ENCODE measurements around the gene CYFIP2.
"Not testable (repeated sequence)": the region's sequence is repeated elsewhere in the genome, so short reads cannot be mapped to it uniquely, and the experiment has no call there.

The CYFIP2 gene

DNA sequence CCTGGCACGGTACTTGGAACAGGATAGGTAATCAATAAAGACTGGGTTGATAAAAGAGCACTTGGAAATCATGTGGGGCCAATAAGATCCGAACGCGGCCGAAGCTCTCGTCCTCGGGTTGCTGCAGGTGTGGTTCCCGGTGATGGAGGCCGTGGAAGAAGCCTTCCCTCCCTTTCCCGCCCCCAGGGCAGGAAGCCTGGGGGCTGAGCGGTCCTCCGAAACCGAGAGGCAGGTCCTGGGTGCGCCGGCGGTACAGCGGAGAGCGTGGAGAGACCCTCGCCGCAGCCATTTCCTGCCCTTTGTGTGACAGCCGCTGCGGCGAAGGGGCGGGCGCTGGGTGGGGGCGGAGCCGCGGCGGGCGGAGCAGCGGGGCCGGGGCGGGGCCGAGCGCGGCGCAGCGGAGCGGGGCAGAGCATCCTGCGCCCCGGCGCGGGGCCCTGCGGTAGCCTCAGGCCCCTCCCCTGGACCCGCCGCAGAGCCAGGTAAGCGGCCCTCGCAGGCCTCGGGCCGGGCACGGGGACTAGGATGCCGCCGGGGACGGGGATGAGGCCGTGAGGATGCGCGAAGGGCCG lies at the start of gene CYFIP2:
CYFIP2 (plus strand) TSS at position 410 of the 572 bp plus-strand sequence. CDS start 19,239 bp downstream, outside the sequence.
- ATAC-seq (peak; percentile 83), DNase-seq (peak; percentile 87)

DNA sequence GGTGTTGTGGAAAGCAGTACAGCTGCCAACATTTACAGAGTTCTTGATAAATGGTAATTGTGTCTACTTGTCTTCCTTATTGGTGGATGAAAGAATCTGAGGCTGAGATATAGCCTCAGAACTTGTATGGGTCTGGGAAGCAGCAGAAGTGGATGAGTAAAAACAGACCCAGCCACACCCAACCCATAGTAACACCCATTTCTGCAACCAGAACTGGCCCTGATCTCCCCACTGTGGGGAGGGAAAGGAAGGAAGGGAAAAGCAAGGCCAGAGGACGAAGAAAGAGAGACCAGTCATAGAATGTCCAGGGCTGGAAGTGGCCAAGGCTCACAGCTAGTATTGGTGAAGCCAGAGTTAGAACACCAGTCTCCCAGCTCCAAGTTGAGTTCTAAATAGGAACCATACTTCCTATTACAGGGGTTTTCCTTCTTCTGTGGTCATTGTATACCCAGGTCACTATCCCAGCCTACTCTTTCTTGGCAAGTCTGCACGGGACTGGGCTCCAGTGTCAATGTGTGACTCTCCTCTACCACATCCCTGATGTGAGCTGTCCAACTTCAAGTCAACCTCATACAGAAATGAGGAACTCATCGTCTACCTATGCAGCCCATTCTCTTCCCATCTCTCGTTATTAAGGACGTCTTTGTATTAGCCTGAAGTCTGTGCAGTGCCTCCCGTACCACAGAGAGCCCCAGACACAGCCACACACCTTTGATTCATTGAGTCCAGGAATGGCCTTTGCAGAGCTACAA lies 49.4 kb upstream of the CYFIP2 start:
- DNase-seq, result no peak
- no peak for ATAC-seq

DNA sequence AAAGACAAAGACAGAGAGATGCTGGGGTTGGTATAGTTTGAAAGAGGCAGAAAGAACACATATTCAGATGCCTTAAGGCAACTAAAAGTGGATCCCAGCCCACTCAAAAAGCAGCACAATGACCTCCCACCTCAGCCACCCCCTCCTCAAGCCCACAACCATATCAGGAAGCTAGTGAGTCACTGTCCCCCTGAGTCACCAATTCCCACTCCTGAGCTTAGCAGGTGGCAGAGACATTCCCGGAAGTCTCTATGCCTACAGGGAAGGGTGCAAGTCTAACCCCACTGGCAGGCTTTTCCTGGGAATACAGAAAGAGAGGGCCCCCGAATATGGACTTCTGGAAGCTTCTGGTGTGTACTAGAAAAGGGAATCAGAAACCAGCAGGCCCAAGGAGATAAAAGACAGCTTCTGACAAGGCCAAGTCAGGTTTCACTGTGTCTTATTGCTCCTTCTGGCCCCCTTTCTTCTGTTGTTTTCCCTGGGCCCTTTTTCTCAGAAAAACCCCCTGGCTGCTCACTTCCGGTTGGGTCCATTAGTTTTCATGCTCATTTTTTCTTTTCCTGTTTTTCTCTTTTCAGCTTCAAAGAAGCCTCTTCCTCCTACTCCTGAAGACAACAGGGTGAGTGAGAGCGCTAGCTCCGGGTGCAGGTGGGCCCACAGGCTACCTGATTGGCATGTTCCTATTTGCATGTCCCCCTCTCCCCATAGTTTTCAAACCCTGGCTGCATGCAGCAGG lies 48.5 kb upstream of the CYFIP2 start:
- DNase-seq (peak; percentile 58), ATAC-seq (peak; percentile 1)

DNA sequence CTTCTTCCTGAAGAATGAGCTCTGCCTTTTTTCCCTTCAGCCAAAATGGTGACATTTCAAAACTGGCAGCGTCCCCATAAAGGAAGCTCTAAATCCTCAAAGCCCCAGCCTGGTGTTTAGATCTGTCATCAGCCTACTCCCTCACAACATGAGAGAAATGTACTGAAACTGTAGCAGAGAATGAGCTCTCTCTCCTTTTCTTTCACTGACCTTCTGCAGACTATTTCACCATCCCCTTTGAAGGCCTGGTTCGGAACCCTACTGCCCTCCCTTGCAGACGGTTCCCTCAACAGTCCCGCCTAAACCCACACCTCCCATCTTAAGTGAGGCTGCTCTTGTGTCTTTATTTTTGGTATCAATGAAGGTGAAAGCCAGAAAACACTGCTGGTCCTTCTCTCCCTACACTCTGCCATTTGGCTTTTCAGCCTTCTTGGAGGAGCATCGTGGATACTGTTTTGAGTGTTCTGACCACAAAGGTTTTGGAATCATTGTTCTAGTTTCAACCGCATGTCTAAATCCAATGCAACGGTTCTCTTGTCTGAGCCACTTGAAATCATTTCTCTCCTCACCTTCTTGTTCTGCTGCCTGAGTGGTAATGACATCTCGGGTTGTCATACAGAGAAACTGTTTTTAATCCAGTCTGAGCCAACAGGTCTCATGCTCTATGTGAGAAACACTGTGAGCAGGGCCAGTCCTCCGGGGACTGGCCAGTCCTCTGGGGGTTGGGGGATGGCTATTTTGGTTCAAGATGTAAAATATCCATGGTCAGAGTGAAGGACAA lies 46.2 kb upstream of the CYFIP2 start:
- DNase-seq (no peak), ATAC-seq (peak; percentile 53)

DNA sequence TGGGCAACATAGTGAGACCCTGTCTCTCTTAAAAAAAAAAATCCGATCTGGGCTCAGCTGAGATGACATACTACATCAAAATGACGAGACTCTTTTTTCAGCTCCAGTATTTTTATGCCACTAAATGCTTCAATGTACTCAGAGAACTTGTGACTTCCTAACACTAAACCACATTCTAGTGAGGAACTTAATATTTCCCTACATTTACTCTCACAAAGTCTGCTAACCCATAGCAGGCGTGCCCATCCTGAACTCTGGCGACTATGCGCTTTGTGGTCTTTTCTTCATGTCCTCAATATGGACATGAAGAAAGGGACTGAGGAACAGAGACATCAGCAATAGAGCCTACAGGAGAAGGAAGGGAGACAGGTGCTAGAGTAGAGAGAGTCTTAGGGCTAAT lies 44.0 kb upstream of the CYFIP2 start:
- DNase-seq, result no peak
- ATAC-seq, result no peak

DNA sequence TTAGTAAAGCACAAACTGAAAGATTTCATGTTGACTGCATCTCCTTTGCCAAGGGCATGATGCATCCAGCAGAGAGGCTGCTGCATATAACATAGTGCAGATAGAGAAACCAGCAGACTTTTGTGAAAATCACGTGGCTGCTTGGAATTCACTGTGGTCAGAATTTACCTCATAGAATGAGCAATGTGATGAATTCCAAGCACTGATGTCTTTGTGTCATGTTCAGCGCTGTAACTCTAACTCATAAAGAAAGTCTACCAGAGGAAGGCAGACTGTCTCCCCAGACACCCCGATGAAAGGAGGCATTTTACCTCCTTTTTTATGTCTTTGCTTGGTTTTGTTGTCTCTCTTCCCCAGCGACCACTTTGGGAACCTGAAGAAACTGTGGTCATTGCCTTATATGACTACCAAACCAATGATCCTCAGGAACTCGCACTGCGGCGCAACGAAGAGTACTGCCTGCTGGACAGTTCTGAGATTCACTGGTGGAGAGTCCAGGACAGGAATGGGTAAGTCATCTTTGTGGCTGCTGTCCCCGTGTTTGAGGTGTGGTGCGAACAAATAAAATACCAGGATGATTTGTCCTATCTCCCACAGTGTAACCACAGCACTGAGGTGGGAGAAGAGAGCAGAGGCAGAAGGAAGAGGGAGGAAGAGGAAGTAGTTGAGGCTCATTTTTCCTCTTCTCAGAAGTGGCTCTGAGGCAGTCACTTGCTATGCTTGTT lies 43.3 kb upstream of the CYFIP2 start:
- DNase-seq, result peak; percentile 61
- peak; percentile 65 for ATAC-seq

DNA sequence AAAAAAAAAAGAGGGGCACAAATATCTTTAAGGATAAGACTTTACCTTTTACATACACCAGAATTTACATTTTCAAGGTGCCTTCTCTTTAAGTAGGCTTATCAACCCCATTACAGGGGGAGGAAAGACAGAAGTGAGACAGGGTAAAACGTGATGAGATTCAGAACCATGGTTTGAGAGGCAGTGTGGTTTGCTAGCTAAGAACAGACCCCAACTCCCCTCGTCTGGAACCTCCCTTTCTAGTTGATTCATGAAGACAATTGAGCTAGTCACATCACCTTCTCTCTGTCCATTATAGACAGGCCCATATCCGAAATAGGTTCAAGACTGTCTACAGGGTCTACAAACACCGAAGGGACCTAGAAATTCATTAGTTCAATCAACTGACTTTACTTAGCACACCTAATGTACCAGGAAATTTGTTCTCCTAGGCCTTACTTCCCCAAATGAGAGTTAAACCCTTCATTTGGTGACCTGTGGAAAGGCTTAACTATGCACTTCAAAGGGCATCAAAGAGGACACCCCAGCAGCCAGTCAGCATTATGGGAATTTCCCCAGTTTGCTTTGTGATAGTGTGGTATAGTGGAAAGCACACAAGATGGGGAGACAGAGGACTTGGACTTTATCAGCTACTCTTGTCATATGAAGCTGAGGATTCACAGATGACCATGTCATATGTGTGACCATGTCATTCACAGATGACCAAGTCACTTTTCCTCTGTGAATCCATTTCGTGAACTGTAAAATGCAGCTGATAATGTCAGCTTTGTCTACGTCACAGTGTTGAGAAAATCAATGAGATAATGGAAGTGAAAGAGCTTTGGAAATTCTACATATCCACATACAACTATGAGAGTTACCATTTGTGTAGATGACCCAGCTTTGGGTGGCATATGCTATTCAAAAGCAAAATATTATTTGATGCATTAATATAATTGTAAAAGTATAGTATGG lies 40.2 kb upstream of the CYFIP2 start:
- DNase-seq (no peak), ATAC-seq (peak; percentile 58)

DNA sequence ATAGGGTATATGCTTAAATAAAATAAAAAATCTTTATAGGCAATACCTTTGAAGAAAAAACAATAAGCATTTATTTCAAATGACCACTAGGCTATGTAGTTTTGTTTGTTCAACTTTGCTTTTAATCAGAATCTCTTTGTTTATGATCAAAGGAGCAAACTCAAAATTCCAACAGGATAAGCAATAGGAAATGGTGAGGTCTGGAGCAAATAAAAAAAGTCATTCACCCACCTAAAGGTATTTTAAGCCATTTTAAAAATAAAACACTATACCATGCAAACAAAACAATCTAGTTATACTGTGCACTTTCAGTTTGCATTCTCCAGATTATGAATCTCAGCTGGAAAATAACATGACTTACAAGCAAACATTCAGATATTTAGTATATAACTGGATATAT lies 35.3 kb upstream of the CYFIP2 start:
- no peak for ATAC-seq
- DNase-seq, result no peak

DNA sequence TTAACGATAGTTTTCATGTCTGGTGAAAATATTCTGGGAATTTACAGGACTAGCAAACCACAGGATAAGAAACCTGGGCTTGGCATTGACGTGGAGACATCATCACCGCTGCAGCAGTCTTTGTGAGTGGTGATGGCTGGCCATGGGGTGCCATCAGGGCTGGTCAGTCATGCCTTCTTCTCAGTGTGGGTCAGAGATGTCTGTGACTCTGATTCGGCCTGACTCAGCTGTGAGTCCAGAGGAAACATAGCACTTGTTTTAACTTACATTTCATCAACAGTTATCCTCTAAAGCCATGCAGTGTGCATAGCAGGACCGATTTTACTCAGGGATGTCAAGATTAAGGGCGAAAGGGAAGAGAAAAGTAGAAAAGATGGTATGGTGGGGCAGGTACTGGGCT lies 33.2 kb upstream of the CYFIP2 start:
- ATAC-seq, result peak; percentile 9
- DNase-seq, result no peak

DNA sequence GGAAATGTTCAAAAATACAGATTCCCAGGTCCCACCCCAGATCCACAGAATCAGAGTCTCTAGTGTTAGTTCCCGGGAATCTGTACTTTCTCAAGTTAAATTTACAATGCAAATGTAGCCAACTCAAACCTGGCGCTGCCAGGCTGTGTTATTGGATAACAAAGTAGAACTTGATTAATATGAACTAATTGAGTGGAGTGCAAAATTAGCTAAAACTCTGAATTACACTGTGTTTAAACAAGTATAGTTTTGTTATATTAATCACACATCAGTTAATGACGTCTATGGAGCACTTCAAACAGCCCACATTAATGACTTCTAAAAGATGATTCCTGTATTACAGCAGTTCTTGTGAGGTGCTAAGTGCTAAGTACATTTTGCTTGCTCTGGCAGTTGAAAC lies 32.4 kb upstream of the CYFIP2 start:
- DNase-seq (no peak), ATAC-seq (peak; percentile 60)

DNA sequence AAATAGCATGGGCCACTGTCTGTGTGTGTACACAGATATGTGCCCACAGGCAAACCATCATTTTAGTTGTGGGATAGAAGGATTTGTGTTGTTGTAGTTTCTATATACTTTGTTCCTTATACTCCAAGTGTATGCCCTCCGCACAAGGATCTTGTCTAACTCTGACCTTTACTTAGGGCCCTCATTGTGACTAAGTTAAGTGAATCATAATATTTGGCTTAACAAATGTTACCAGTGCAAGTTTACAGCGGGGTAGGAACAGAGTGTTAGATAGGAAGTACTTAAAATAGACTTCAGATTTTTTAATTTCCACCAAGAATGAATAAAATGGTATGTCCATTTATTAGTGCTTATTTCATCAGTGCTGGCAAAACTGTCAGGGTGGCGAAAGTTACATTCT lies 29.5 kb upstream of the CYFIP2 start:
- ATAC-seq, result peak; percentile 60
- no peak for DNase-seq

DNA sequence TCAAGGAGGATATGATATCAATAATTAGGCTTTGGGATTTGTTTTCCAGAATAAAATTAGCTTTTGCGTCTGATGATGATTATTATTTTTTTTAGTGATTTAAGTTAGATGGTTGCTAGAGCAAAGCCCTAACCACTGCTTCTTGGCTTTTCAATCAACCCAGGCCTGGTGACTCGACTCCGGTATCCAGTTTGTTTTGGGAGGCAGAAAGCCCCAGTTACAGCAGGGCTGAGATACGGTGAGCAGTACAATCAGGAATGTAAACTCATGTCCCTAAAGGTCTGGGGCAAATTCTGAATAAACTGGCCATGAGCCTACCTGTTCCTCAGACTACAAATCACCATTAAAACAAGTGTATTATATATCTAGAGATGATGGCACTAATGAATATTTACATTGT lies 24.4 kb upstream of the CYFIP2 start:
- ATAC-seq, result no peak

DNA sequence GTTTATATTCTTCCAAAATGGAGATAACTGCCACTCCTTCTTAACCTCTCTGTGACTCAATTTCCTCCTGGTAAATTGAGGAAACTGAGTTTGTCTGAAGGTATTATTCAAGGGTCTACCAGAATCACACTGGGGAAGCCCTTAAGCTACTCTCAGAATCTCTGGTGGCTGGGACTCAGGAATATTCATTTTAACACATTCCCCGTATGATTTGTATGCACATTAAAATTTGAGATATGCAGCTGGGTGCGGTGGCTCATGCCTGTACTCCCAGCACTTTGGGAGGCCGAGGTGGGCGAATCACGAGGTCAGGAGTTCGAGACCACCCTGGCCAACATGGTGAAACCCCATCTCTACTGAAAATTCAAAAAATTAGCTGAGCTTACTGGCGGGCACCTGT lies 21.2 kb upstream of the CYFIP2 start:
- ATAC-seq, DNase-seq: not testable (repeated sequence)

More for the DNA sequence above, 24.4 kb upstream of the CYFIP2 start:
- DNase-seq, result no peak

DNA sequence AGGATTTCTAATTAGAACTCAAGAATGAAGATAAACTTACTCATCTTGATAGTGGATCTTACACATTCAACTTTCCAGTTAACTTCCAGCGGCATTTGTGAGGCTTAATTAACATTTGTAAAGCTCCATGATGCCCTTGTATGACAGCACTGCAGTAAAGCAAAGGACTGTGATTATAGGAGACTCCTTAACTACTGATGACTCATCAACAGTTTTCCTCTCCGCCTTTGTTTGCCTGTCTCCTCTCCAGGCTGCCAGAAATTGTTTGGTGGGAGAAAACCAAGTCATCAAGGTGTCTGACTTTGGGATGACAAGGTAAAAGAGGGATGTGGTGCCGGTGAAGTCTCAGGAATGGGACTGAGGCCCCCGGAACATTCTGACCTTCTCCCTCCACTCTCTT lies 20.4 kb upstream of the CYFIP2 start:
- ATAC-seq, result no peak
- no peak for DNase-seq

DNA sequence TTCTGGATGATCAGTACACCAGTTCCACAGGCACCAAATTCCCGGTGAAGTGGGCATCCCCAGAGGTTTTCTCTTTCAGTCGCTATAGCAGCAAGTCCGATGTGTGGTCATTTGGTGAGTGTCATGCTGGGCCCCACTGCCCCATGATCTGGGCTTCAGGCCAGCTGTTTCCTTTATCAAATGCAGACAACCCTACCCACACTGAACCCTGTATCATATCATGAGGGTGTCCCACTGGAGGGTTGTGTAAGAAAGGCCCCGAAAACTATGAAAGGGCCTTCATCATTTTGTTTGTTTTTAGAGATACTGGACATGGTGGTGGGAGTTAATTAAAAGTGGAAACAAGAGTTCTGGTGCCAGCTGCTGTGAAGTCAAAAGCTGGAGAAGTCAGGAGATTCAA lies 20.0 kb upstream of the CYFIP2 start:
- DNase-seq (no peak), ATAC-seq (no peak)

DNA sequence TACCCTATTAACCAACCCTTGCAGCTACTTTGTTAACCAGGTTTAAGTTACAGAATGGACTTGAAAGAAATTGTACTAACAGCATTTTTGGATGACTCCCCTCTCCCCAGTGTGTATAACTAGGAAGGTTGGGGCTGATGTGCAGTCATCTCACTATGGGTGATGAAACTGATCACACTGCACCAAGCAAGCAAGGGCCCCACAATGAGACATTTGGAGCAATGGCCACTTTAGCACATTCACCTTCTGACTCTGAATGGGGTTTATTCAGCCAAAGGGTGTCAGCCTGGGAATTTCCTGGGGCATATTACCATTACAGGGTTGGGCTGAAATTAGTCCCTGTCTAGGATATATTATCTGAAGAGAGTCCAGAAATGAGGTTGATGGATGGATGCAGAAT lies 18.7 kb upstream of the CYFIP2 start:
- peak; percentile 86 for ATAC-seq

DNA sequence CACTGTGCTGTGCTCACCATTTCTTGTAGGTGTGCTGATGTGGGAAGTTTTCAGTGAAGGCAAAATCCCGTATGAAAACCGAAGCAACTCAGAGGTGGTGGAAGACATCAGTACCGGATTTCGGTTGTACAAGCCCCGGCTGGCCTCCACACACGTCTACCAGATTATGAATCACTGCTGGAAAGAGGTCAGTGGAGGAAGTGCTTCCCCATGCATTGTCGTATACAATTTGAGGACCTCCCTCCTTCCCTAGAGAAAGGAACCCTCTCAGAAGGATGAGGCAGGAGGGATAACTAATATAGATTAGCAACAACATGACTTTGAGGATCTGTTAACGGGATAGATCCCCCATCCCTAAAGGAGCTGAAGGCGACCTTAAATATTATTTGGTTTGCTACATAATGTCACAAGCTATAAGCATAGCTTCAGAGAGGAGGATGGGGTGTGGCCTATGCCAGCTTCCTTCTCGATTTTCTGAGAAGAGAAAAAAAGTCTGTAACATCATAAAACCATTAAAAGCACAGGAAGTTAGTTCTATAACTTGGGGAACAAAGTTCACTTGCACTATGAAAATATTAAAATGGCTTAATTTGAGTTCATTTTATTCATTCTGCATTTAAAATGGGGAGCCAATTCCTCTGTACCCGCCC lies 17.0 kb upstream of the CYFIP2 start:
- ATAC-seq (peak; percentile 47), DNase-seq (peak; percentile 46)

More for the DNA sequence above, 18.7 kb upstream of the CYFIP2 start:
- no peak for DNase-seq

DNA sequence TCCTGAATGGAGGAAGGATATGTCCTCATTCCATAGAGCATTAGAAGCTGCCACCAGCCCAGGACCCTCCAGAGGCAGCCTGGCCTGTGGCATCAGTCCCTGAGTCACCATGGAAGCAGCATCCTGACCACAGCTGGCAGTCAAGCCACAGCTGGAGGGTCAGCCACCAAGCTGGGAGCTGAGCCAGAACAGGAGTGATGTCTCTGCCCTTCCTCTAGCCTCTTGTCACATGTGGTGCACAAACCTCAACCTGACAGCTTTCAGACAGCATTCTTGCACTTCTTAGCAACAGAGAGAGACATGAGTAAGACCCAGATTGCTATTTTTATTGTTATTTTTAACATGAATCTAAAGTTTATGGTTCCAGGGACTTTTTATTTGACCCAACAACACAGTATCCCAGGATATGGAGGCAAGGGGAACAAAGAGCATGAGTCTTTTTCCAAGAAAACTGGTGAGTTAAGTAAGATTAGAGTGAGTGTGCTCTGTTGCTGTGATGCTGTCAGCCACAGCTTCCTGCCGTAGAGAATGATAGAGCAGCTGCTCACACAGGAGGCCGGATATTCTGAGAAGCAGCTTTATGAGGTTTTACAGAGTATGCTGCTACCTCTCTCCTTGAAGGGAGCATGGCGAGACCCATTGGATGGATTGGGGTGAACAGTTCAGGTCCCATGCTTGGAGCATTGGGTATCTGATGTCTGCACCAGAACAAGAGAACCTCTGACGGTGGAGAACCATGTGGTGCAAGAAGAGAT lies 13.0 kb upstream of the CYFIP2 start:
- peak; percentile 59 for DNase-seq
- ATAC-seq, result peak; percentile 76

DNA sequence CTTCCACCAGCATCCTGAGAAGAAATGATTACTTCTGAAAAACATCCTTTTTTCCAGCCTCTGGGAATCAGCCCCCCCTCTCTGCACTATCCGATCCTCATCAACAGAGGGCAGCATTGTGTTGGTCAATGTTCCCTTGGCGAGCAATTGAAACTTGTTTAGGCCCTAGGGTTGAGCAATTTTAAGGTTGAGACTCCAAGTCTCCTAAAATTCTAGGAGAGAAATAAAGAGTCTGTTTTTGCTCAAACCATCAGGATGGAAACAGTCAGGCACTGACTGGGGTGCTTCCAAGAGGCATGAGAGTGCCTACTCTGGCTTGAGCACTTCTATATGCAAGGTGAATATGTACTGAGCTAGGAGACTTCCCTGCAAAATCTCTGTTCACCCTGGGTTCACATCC lies 12.4 kb upstream of the CYFIP2 start:
- DNase-seq (no peak), ATAC-seq (no peak)

Data from stimulated activated naive CD8-positive, alpha-beta T cell treated with anti-CD3 and anti-CD28 coated beads, Interleukin-15, Interleukin-2, amounts not matched to agents 100 U/mL and 50 U/mL, for 24 hours (primary cell).